Breast epithelium (tissue), 3 donors: ENCODE results near the gene STIMATE.

Experiments
- CTCF ChIP-seq, 3 donors: fragments of 450-650 bp; IDR thresholded peaks; one replicate each; pipeline ENCODE4 v1.5.1; 2016 to 2017; ENCODE audit warnings: antibody characterized with exemption in 3 of 3, mild to moderate bottlenecking in 3 of 3, moderate library complexity in 3 of 3
- POLR2A ChIP-seq: fragments of 450-650 bp; IDR thresholded peaks from one replicate; pipeline ENCODE4 v1.6.1; 2016; ENCODE audit warnings: antibody characterized with exemption, mild to moderate bottlenecking, moderate library complexity

- TF ChIP-seq CTCF (IDR thresholded peaks at IDR 0.05) (no peak), POLR2A (no peak)
Measured at GRCh38 chr3:52848617-52849016, 48.7 kb downstream of the STIMATE start.
